HFF-Myc (cell line): ENCODE measurements around the gene RARS2.

ENCODE experiments used
- DNase-seq: peaks from one replicate; pipeline ENCODE4 v3.0.0-alpha.2; 2011; ENCODE audit warnings: low read depth; ENCODE audit errors: extremely low read depth
- H3K4me3 ChIP-seq: replicated peaks from 2 replicates; pipeline ENCODE4 v1.5.1; 2011; ENCODE audit warnings: low read depth, mild to moderate bottlenecking, control low read depth, low read length
- CTCF ChIP-seq: IDR thresholded peaks from 2 replicates; pipeline ENCODE4 v1.5.1; 2012; ENCODE audit warnings: mild to moderate bottlenecking, low read depth, low read length, control low read depth; ENCODE audit errors: missing control alignments

The RARS2 gene

GRCh38 chr6:87543696-87544473 is 45.9 kb downstream of the RARS2 start:
- no peak for DNase-seq
- no peak for TF ChIP-seq CTCF
- no peak overlapping the region for H3K4me3 ChIP-seq

GRCh38 chr6:87541744-87542143 is 48.0 kb downstream of the RARS2 start:
- DNase-seq, result no peak
- no peak overlapping the region for H3K4me3 ChIP-seq

GRCh38 chr6:87541041-87541440 is 48.7 kb downstream of the RARS2 start:
- no peak for TF ChIP-seq CTCF
- H3K4me3 ChIP-seq, result no peak overlapping the region
- no peak for DNase-seq

More at GRCh38 chr6:87541744-87542143, 48.0 kb downstream of the RARS2 start:
- TF ChIP-seq CTCF, result no peak

GRCh38 chr6:87540539-87540938 is 49.2 kb downstream of the RARS2 start:
- no peak overlapping the region for H3K4me3 ChIP-seq
- DNase-seq, result no peak
- TF ChIP-seq CTCF, result no peak

GRCh38 chr6:87539554-87539953 is 50.2 kb downstream of the RARS2 start:
- no peak for DNase-seq
- TF ChIP-seq CTCF, result no peak

GRCh38 chr6:87538510-87539260 is 51.1 kb downstream of the RARS2 start:
- no peak for DNase-seq
- H3K4me3 ChIP-seq, result no peak overlapping the region
- TF ChIP-seq CTCF, result no peak

More at GRCh38 chr6:87539554-87539953, 50.2 kb downstream of the RARS2 start:
- H3K4me3 ChIP-seq, result no peak overlapping the region
